GM19452 (cell line): ENCODE measurements around the gene WDR43.

Experiments
- ATAC-seq: cut with Tn5 transposase; IDR thresholded peaks from one replicate; pipeline ENCODE4 v1.9.1; 2021; ENCODE audit not compliant: unreplicated experiment

Gene WDR43

GRCh38 chr2:28991460-28991859 is 97.0 kb downstream of the WDR43 start:
- ATAC-seq: no peak

GRCh38 chr2:28993206-28993960 is 98.9 kb downstream of the WDR43 start:
- ATAC-seq: no peak

DNA sequence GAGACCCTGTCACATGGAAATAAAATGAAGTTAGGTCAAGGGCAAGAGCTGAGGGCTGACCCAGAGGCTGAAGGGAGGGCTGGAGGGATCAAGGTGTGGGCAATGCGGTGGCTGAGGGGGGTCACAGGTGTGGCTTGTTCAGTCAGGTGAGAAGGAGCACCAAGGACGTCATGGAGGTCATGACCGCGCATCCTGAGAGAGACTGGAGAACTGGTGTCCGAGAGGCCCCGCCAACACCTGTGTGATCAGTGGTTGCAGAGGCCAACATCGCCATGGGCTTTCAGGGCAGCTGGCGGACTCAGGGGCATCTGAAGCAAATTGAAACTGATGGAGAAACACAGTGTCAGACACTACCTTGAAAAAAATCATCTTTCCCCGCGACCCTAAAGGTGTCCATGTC is 99.6 kb downstream of the WDR43 start:
- ATAC-seq: no peak

- no peak for ATAC-seq
These were observed 100.2 kb downstream of the WDR43 start for GRCh38 chr2:28994679-28995078.

- no peak for ATAC-seq
These were observed 101.6 kb downstream of the WDR43 start for GRCh38 chr2:28995765-28996750.

DNA sequence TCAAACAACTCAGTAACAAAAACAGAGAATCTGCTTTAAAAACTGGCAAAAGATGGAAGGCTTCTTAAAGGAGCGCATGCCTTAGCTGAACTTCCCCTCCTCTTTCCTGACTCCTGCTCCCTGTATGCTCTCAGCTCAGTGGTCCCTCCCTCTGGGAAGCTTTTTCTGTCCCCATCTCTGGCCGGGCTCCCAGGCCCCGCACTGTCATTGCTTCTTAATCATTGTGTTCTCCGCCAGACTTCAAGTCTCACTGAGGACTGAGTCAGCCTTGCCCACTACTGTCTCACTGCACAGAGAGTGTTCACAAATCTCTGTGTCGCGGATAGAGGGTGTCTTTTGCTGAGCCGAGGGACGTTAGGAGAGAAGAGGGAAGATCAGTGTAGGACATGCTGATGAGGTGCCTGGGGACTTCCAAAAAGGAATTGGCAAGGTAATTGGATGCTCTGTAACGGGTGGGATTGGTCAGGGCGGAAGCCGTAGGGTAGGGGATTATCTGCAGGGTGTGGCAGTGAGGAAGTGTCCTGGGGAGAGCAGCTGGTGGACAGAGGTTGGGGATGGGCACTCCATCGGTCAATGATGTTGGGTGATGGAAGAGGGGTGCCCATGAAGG is 102.9 kb downstream of the WDR43 start:
- ATAC-seq: no peak
